ENCODE measurements around the gene UAP1L1.
"Not testable (repeated sequence)": the region's sequence is repeated elsewhere in the genome, so short reads cannot be mapped to it uniquely, and the experiment has no call there.

Gene UAP1L1

GRCh38 chr9:137077010-137077747 is at the start of gene UAP1L1:
TSS of gene UAP1L1 (plus strand) at chr9:137077517. CDS start at chr9:137077533, 16 bp downstream.
- Histone ChIP-seq H3K4me3 (ENCODE audit: low read depth in 1 of 2, low read length in 2 of 2) (peak within 1 kb of the TSS; percentile 38 to 41), H3K36me3 (ENCODE audit: insufficient read depth, low read length) (peaks cover 6% of the 10 kb centered on the region), H3K9me3 (ENCODE audit: low read length) (no peaks in the 10 kb centered on the region), H3K4me1 (ENCODE audit: insufficient read depth, low read length) (peaks cover 8% of the 10 kb centered on the region), H3K9ac (ENCODE audit: low read length) (no peak within 1 kb of the TSS), H3K27me3 (ENCODE audit: control insufficient read depth in 1 of 2, insufficient read depth in 2 of 2, low read length in 2 of 2) (peaks cover 7 to 37% of the 10 kb centered on the region in 2 donors), H3K27ac (ENCODE audit: low read depth, low read length) (no peak within 1 kb of the TSS)

- Histone ChIP-seq H3K36me3 (ENCODE audit: insufficient read depth, low read length) (no peaks in the 10 kb centered on the region), H3K9me3 (ENCODE audit: low read length) (no peaks in the 10 kb centered on the region), H3K9ac (ENCODE audit: low read length) (no peak overlapping the region), H3K4me1 (ENCODE audit: insufficient read depth, low read length) (peaks cover 27% of the 10 kb centered on the region), H3K4me3 (ENCODE audit: low read depth in 1 of 2, low read length in 2 of 2) (peak overlapping the region; percentile 38 to 71), H3K27me3 (ENCODE audit: control insufficient read depth in 1 of 2, insufficient read depth in 2 of 2, low read length in 2 of 2) (no peaks in the 10 kb centered on the region), H3K27ac (ENCODE audit: low read depth, low read length) (peak overlapping the region; percentile 52)
Observed at GRCh38 chr9:137028263-137029057, 48.9 kb upstream of the UAP1L1 start.

- Histone ChIP-seq H3K9ac (ENCODE audit: low read length) (no peak overlapping the region), H3K9me3 (ENCODE audit: low read length) (no peaks in the 10 kb centered on the region), H3K27ac (ENCODE audit: low read depth, low read length) (peak overlapping the region; percentile 52), H3K4me1 (ENCODE audit: insufficient read depth, low read length) (peaks cover 27% of the 10 kb centered on the region), H3K4me3 (ENCODE audit: low read depth in 1 of 2, low read length in 2 of 2) (peak overlapping the region in 1 of 2 donors; percentile 71), H3K36me3 (ENCODE audit: insufficient read depth, low read length) (no peaks in the 10 kb centered on the region), H3K27me3 (ENCODE audit: control insufficient read depth in 1 of 2, insufficient read depth in 2 of 2, low read length in 2 of 2) (no peaks in the 10 kb centered on the region)
Observed at GRCh38 chr9:137029058-137029936, 48.0 kb upstream of the UAP1L1 start.

- no peak overlapping the region for H3K9ac ChIP-seq (ENCODE audit: low read length)
- peaks cover 27% of the 10 kb centered on the region for H3K4me1 ChIP-seq (ENCODE audit: insufficient read depth, low read length)
- H3K36me3 ChIP-seq (ENCODE audit: insufficient read depth, low read length), result no peaks in the 10 kb centered on the region
- H3K4me3 ChIP-seq (ENCODE audit: low read depth in 1 of 2, low read length in 2 of 2), result no peak overlapping the region
- H3K27ac ChIP-seq (ENCODE audit: low read depth, low read length), result no peak overlapping the region
- no peaks in the 10 kb centered on the region for H3K9me3 ChIP-seq (ENCODE audit: low read length)
- H3K27me3 ChIP-seq (ENCODE audit: control insufficient read depth in 1 of 2, insufficient read depth in 2 of 2, low read length in 2 of 2), result peaks cover 0 to 7% of the 10 kb centered on the region in 2 donors
Observed at GRCh38 chr9:137030006-137030405, 47.3 kb upstream of the UAP1L1 start.

GRCh38 chr9:137030538-137031527 is 46.5 kb upstream of the UAP1L1 start:
- H3K27ac ChIP-seq (ENCODE audit: low read depth, low read length), result no peak overlapping the region
- no peaks in the 10 kb centered on the region for H3K36me3 ChIP-seq (ENCODE audit: insufficient read depth, low read length)
- H3K9me3 ChIP-seq (ENCODE audit: low read length), result no peaks in the 10 kb centered on the region
- peaks cover 27% of the 10 kb centered on the region for H3K4me1 ChIP-seq (ENCODE audit: insufficient read depth, low read length)
- H3K4me3 ChIP-seq (ENCODE audit: low read depth in 1 of 2, low read length in 2 of 2), result no peak overlapping the region
- H3K9ac ChIP-seq (ENCODE audit: low read length), result no peak overlapping the region
- peaks cover 2 to 7% of the 10 kb centered on the region in 2 donors for H3K27me3 ChIP-seq (ENCODE audit: control insufficient read depth in 1 of 2, insufficient read depth in 2 of 2, low read length in 2 of 2)

- Histone ChIP-seq H3K27me3 (ENCODE audit: control insufficient read depth in 1 of 2, insufficient read depth in 2 of 2, low read length in 2 of 2) (peaks cover 3 to 7% of the 10 kb centered on the region in 2 donors), H3K27ac (ENCODE audit: low read depth, low read length) (no peak within 1 kb of the TSS), H3K4me1 (ENCODE audit: insufficient read depth, low read length) (peaks cover 18% of the 10 kb centered on the region), H3K4me3 (ENCODE audit: low read depth in 1 of 2, low read length in 2 of 2) (no peak within 1 kb of the TSS), H3K36me3 (ENCODE audit: insufficient read depth, low read length) (no peaks in the 10 kb centered on the region), H3K9ac (ENCODE audit: low read length) (no peak within 1 kb of the TSS), H3K9me3 (ENCODE audit: low read length) (no peaks in the 10 kb centered on the region)
Observed at GRCh38 chr9:137031904-137032640, 45.2 kb upstream of the UAP1L1 start, which contains the start of gene FUT7. TSS of gene FUT7 (minus strand) at chr9:137032088. CDS start at chr9:137031991, 97 bp downstream.

- H3K27ac ChIP-seq (ENCODE audit: low read depth, low read length), result no peak overlapping the region
- no peaks in the 10 kb centered on the region for H3K36me3 ChIP-seq (ENCODE audit: insufficient read depth, low read length)
- peaks cover 14% of the 10 kb centered on the region for H3K4me1 ChIP-seq (ENCODE audit: insufficient read depth, low read length)
- H3K4me3 ChIP-seq (ENCODE audit: low read depth in 1 of 2, low read length in 2 of 2), result no peak overlapping the region
- H3K9me3 ChIP-seq (ENCODE audit: low read length), result no peaks in the 10 kb centered on the region
- H3K27me3 ChIP-seq (ENCODE audit: control insufficient read depth in 1 of 2, insufficient read depth in 2 of 2, low read length in 2 of 2), result peaks cover 3 to 7% of the 10 kb centered on the region in 2 donors
- H3K9ac ChIP-seq (ENCODE audit: low read length), result no peak overlapping the region
Observed at GRCh38 chr9:137032858-137033257, 44.5 kb upstream of the UAP1L1 start.

GRCh38 chr9:137033481-137033880 is 43.8 kb upstream of the UAP1L1 start:
- H3K27ac ChIP-seq (ENCODE audit: low read depth, low read length); H3K36me3 ChIP-seq (ENCODE audit: insufficient read depth, low read length); H3K9ac ChIP-seq (ENCODE audit: low read length); H3K27me3 ChIP-seq (ENCODE audit: control insufficient read depth in 1 of 2, insufficient read depth in 2 of 2, low read length in 2 of 2); H3K4me3 ChIP-seq (ENCODE audit: low read depth in 1 of 2, low read length in 2 of 2); H3K9me3 ChIP-seq (ENCODE audit: low read length): not testable (repeated sequence)
- peaks cover 13% of the 10 kb centered on the region for H3K4me1 ChIP-seq (ENCODE audit: insufficient read depth, low read length)

GRCh38 chr9:137034039-137034708 is 43.1 kb upstream of the UAP1L1 start:
- no peak overlapping the region for H3K4me3 ChIP-seq (ENCODE audit: low read depth in 1 of 2, low read length in 2 of 2)
- H3K36me3 ChIP-seq (ENCODE audit: insufficient read depth, low read length), result peaks cover 6% of the 10 kb centered on the region
- no peak overlapping the region for H3K9ac ChIP-seq (ENCODE audit: low read length)
- H3K27ac ChIP-seq (ENCODE audit: low read depth, low read length), result no peak overlapping the region
- H3K27me3 ChIP-seq (ENCODE audit: control insufficient read depth in 1 of 2, insufficient read depth in 2 of 2, low read length in 2 of 2), result peaks cover 3 to 7% of the 10 kb centered on the region in 2 donors
- no peaks in the 10 kb centered on the region for H3K9me3 ChIP-seq (ENCODE audit: low read length)
- H3K4me1 ChIP-seq (ENCODE audit: insufficient read depth, low read length), result peaks cover 6% of the 10 kb centered on the region

Measured in muscle layer of colon (tissue), 2 donors.